K562 (cell line): ENCODE results near the gene CARD9. TPM values are rescaled to one million over a fixed set of nuclear protein-coding genes. Genes with fewer than 3 reads are reported as not detected.

Source experiments
- ATAC-seq: fragments of 200-7000 bp; cut with Tn5 transposase; 3 replicates; pipeline ENCODE4 v1.9.1; 2020; ENCODE audit warnings: moderate library complexity
- BruUV-seq: library from RNA; stranded (reverse); fragments of 400-500 nt; replicated peaks from 2 replicates; lab custom pipeline; 2021; lab: Mats Ljungman, UMichigan
- CTCF ChIA-PET: fragments of 300-600 bp; formaldehyde crosslinking; extraction: SDS; loops from one replicate; lab custom pipeline; 2021; ENCODE audit warnings: low intra/inter-chr PET ratio; lab: Yijun Ruan, JAX
- POLR2A ChIA-PET: fragments of 300-600, 350-650 bp; sonication (Branson Sonifier 250); formaldehyde crosslinking; extraction: SDS; loops from one replicate; lab custom pipeline; 2021; ENCODE audit warnings: antibody characterized with exemption, inconsistent platforms; lab: Yijun Ruan, JAX
- DNase-seq, 4 experiments: peaks; one replicate each; pipeline versions ENCODE4 v3.0.0 to v3.0.0-alpha.2; 2011 to 2018; ENCODE audit warnings: low spot score in 3 of 4, mixed read lengths in 3 of 4; ENCODE audit errors: extremely low read depth in 1 of 4
- FAIRE-seq: peaks from 2 replicates; lab custom pipeline; 2011; peaks lifted over from hg19 to GRCh38; lab: Jason Lieb, UNC
- H2AFZ ChIP-seq: 2 replicates; pipeline ENCODE4 v1.6.0; 2011; ENCODE audit warnings: low read depth, low read length, control low read depth, inconsistent platforms
- H3K27ac ChIP-seq: fragments of 200-600 bp; 3 replicates; pipeline ENCODE4 v1.8.0; 2011; ENCODE audit warnings: low read depth, mild to moderate bottlenecking, control low read depth, inconsistent platforms, low read length, moderate library complexity, mixed read lengths; ENCODE audit errors: extremely low read depth
- H3K27me3 ChIP-seq, 2 experiments: fragments of 300-600 bp in 1 of 2; 2 replicates in 1 of 2; 3 replicates in 1 of 2; pipeline versions ENCODE4 v1.6.0 to v1.8.0; 2011; ENCODE audit warnings: inconsistent platforms in 2 of 2, low read length in 2 of 2, mild to moderate bottlenecking in 1 of 2, mixed read lengths in 1 of 2, moderate library complexity in 1 of 2; ENCODE audit not compliant: control insufficient read depth in 2 of 2, insufficient read depth in 2 of 2
- H3K36me3 ChIP-seq: fragments of 300-600 bp; 3 replicates; pipeline ENCODE4 v1.8.0; 2011; ENCODE audit warnings: mild to moderate bottlenecking, low read length, inconsistent platforms; ENCODE audit not compliant: control insufficient read depth, insufficient read depth
- H3K4me1 ChIP-seq, 2 experiments: fragments of 200-600 bp in 1 of 2; replicated peaks in 1 of 2; 2 replicates in 1 of 2; 3 replicates in 1 of 2; pipeline versions ENCODE4 v1.5.1 to v1.8.0; 2011; ENCODE audit warnings: inconsistent platforms in 2 of 2, low read length in 2 of 2, mild to moderate bottlenecking in 1 of 2, mixed read lengths in 1 of 2, moderate library complexity in 1 of 2; ENCODE audit not compliant: control insufficient read depth in 2 of 2, insufficient read depth in 2 of 2
- H3K4me2 ChIP-seq: 2 replicates; pipeline ENCODE4 v1.6.1; 2011; ENCODE audit warnings: low read length, control low read depth, inconsistent platforms, mixed read lengths; ENCODE audit not compliant: insufficient read depth
- H3K4me3 ChIP-seq: fragments of 200-600 bp; sonication (generic), shearing (Covaris generic); 2 replicates; pipeline ENCODE4 v1.5.1; 2016; ENCODE audit warnings: control low read depth, inconsistent platforms
- H3K79me2 ChIP-seq: fragments of 200-600 bp; 3 replicates; pipeline ENCODE4 v1.8.0; 2011; ENCODE audit warnings: low read length, inconsistent platforms; ENCODE audit not compliant: control insufficient read depth, insufficient read depth
- H3K9ac ChIP-seq, 2 experiments: 2 replicates each; pipeline versions ENCODE4 v1.6.0 to v1.6.1; 2011; ENCODE audit warnings: low read depth in 2 of 2, low read length in 2 of 2, control low read depth in 1 of 2, inconsistent platforms in 1 of 2, mild to moderate bottlenecking in 1 of 2, mixed read lengths in 1 of 2; ENCODE audit not compliant: insufficient read depth in 1 of 2
- H3K9me1 ChIP-seq: one replicate; pipeline ENCODE4 v1.6.0; 2011; ENCODE audit warnings: inconsistent platforms, mild to moderate bottlenecking, low read length, moderate library complexity; ENCODE audit not compliant: control insufficient read depth, insufficient read depth
- H3K9me3 ChIP-seq: replicated peaks from 2 replicates; pipeline ENCODE4 v1.5.1; 2011; ENCODE audit warnings: low read depth, low read length, inconsistent platforms; ENCODE audit not compliant: control insufficient read depth, insufficient read depth
- H4K20me1 ChIP-seq: replicated peaks from 2 replicates; pipeline ENCODE4 v1.6.1; 2011; ENCODE audit warnings: low read length, inconsistent platforms, mixed read lengths; ENCODE audit not compliant: control insufficient read depth, insufficient read depth
- ARHGAP35 ChIP-seq: fragments of 450-650 bp; IDR thresholded peaks from 2 replicates; pipeline ENCODE4 v1.6.1; 2018; ENCODE audit not compliant: partially characterized antibody
- CREBBP ChIP-seq: IDR thresholded peaks from one replicate; pipeline ENCODE4 v1.6.1; 2012; ENCODE audit warnings: low read depth, mild to moderate bottlenecking, control low read depth, inconsistent platforms, low read length
- CTBP1 ChIP-seq: fragments of 450-650 bp; IDR thresholded peaks from 2 replicates; pipeline ENCODE4 v1.6.1; 2016; ENCODE audit warnings: borderline replicate concordance
- EWSR1 ChIP-seq: fragments of 450-650 bp; IDR thresholded peaks from 2 replicates; pipeline ENCODE4 v1.6.1; 2018; ENCODE audit warnings: borderline replicate concordance, mild to moderate bottlenecking, low read depth, moderate library complexity; ENCODE audit not compliant: partially characterized antibody
- HNRNPH1 ChIP-seq: fragments of 200-400 bp; formaldehyde crosslinking; optimal IDR thresholded peaks from 2 replicates; pipeline ENCODE3; 2017; ENCODE audit warnings: low read depth, mild to moderate bottlenecking, low read length, moderate library complexity
- JUNB ChIP-seq: fragments of 450-650 bp; formaldehyde crosslinking; conservative IDR thresholded peaks from 2 replicates; pipeline ENCODE4 v1.4.0; 2020; ENCODE audit warnings: mild to moderate bottlenecking
- MXD1 ChIP-seq: fragments of 250-450 bp; sonication (Bioruptor Pico); IDR thresholded peaks from 2 replicates; pipeline ENCODE4 v1.8.0; 2021; ENCODE audit warnings: borderline replicate concordance, mild to moderate bottlenecking, moderate library complexity; ENCODE audit not compliant: poor library complexity, severe bottlenecking
- POLR2A ChIP-seq: fragments of 450-650 bp; conservative IDR thresholded peaks from 2 replicates; pipeline ENCODE4 v1.6.1; 2016
- POLR2G ChIP-seq: fragments of 200-400 bp; formaldehyde crosslinking; IDR thresholded peaks from 2 replicates; pipeline ENCODE4 v1.6.1; 2017; ENCODE audit warnings: low read depth, mild to moderate bottlenecking, antibody characterized with exemption, low read length, moderate library complexity
- POLR3A ChIP-seq: IDR thresholded peaks from 2 replicates; pipeline ENCODE4 v1.6.1; 2011; ENCODE audit warnings: borderline replicate concordance, mild to moderate bottlenecking, moderate library complexity; ENCODE audit not compliant: insufficient read length, insufficient read depth; ENCODE audit errors: extremely low read depth
- PTTG1 ChIP-seq: fragments of 450-650 bp; IDR thresholded peaks from 2 replicates; pipeline ENCODE4 v1.6.1; 2016; ENCODE audit warnings: low read depth, mild to moderate bottlenecking, missing genetic modification characterization, missing compliant biosample characterization
- RBFOX2 ChIP-seq: fragments of 200-400 bp; formaldehyde crosslinking; IDR thresholded peaks from 2 replicates; pipeline ENCODE4 v1.6.1; 2017; ENCODE audit warnings: low read depth, mild to moderate bottlenecking, low read length, moderate library complexity
- RBM14 ChIP-seq: fragments of 200-400 bp; formaldehyde crosslinking; IDR thresholded peaks from 2 replicates; pipeline ENCODE4 v1.6.1; 2018; ENCODE audit warnings: low read depth, mild to moderate bottlenecking, low read length, moderate library complexity, borderline replicate concordance; ENCODE audit not compliant: insufficient read depth
- SIN3B ChIP-seq: fragments of 450-650 bp; IDR thresholded peaks from 2 replicates; pipeline ENCODE4 v1.6.1; 2017; ENCODE audit warnings: low read depth, mild to moderate bottlenecking, moderate library complexity
- SREBF2 ChIP-seq: sonication (generic); formaldehyde crosslinking; IDR thresholded peaks from 2 replicates; pipeline ENCODE4 v1.4.0; 2020; ENCODE audit warnings: mild to moderate bottlenecking, missing genetic modification reagents
- STAG1 ChIP-seq: sonication (generic); formaldehyde crosslinking; IDR thresholded peaks from 2 replicates; pipeline ENCODE4 v1.5.0; 2020; ENCODE audit warnings: missing genetic modification reagents, borderline replicate concordance
- SUPT5H ChIP-seq: fragments of 450-650 bp; IDR thresholded peaks from 2 replicates; pipeline ENCODE4 v1.6.1; 2016
- TAF7 ChIP-seq: fragments of 450-650 bp; IDR thresholded peaks from 2 replicates; pipeline ENCODE4 v1.6.1; 2016; ENCODE audit warnings: missing genetic modification characterization, missing compliant biosample characterization
- TRIM24 ChIP-seq, 2 experiments: fragments of 450-650 bp; IDR thresholded peaks; 2 replicates each; pipeline ENCODE4 v1.6.1; 2016
- ZFP1 ChIP-seq: fragments of 450-650 bp; formaldehyde crosslinking; IDR thresholded peaks from 2 replicates; pipeline ENCODE4 v1.4.0; 2020; ENCODE audit warnings: mild to moderate bottlenecking, mixed read lengths
- ZNF217 ChIP-seq: sonication (generic); formaldehyde crosslinking; IDR thresholded peaks from 2 replicates; pipeline ENCODE4 v1.8.0; 2022; ENCODE audit warnings: mild to moderate bottlenecking, missing genetic modification reagents
- WGBS: fragments of 100-300 bp; shearing (Covaris generic); methylation state at CpG from one replicate; pipeline ENCODE4 v1.1.6; 2016; ENCODE audit warnings: low coverage, mixed read lengths; ENCODE audit not compliant: insufficient coverage; ENCODE audit errors: missing lambda C conversion rate; 5-methylcytosine and 5-hydroxymethylcytosine counted together
- in situ Hi-C: fragments of 300-500 bp; cut with MboI; formaldehyde crosslinking; loops from 4 replicates; pipeline ENCODE4 v1.15.0; 2018; ENCODE audit warnings: inconsistent platforms, mixed read lengths
- intact Hi-C: fragments of 100-400 bp; cut with micrococcal nuclease; formaldehyde crosslinking; loops from 2 replicates; pipeline ENCODE4 v1.14.2; 2022
- polyA plus RNA-seq, 8 experiments: library from polyadenylated mRNA; depleted of rRNA in 4 of 8; stranded (reverse) in 5 of 8; unstranded in 3 of 8; fragments of >200 nt; fragmentation: Nextera tagmentation in 2 of 8; fragmentation: Illumina TruSeq in 1 of 8; extraction: Ambion mirVana in 2 of 8; extraction: Trizol in 1 of 8; gene quantifications; 2 replicates each; pipeline versions ENCODE4 v1.2.1 to v1.2.3, GENCODE V29; 2011 to 2014; ENCODE audit warnings: inconsistent platforms in 1 of 8, missing spikeins in 1 of 8
- total RNA-seq, 7 experiments: library from RNA; depleted of rRNA in 6 of 7; stranded (reverse); fragments of >200 nt in 6 of 7; fragmentation: Illumina TruSeq in 2 of 7; extraction: Trizol in 2 of 7; gene quantifications; 2 replicates each; pipeline versions ENCODE4 v1.2.1 to v1.2.3, GENCODE V29; 2011 to 2021; ENCODE audit warnings: low replicate concordance in 1 of 7

The CARD9 gene
- total and polyA plus RNA-seq, 9 of the 15 experiments (the other 6 are each of a cell fraction or from before 2014, with no cell fraction given): 1.7 to 53.0 (median 9.7) TPM

GRCh38 chr9:136403915-136404800 lies 30.7 kb upstream of the CARD9 start:
- no TSS peak for BruUV-seq
- WGBS: 94% methylated on average over 28 of the region's 32 CpGs
- DNase-seq (no peak), ATAC-seq (no peak), FAIRE-seq (no peak)
- intact Hi-C loops: no loop called here
- Histone ChIP-seq H3K4me1 (peaks cover 5 to 51% of the 10 kb centered on the region in 2 experiments; a peak in 4 of 5 replicates), H2AFZ (no peak overlapping the region), H3K4me2 (no peak overlapping the region), H3K27ac (no peak overlapping the region), H3K9ac (peak overlapping the region in 1 of 2 experiments; percentile 47; a peak in 1 of 4 replicates), H3K27me3 (no peaks in the 10 kb centered on the region), H3K9me3 (no peaks in the 10 kb centered on the region), H3K9me1 (no peaks in the 10 kb centered on the region), H3K79me2 (peaks cover 31% of the 10 kb centered on the region), H3K4me3 (no peak overlapping the region), H4K20me1 (no peaks in the 10 kb centered on the region), H3K36me3 (peaks cover 73% of the 10 kb centered on the region)
- ChIA-PET POLR2A (interaction anchor here (0.6 to 1.3 kb wide), 6 partner anchors 10 to 112 kb away, joined by 3 to 5 read pairs (median 3); partner anchors contain the start of gene DNLZ), CTCF (no interaction called here)
- in situ Hi-C loops: no loop called here
- TF ChIP-seq RBFOX2 (peak; percentile 59), SREBF2 (CRISPR knock-in tag) (no peak), CTBP1 (no peak), SIN3B (no peak), RBM14 (no peak), POLR2G (peak; percentile 70), TRIM24 (IDR thresholded peaks at IDR 0.05) (no peak), CREBBP (no peak), TAF7 (tag) (no peak), ZNF217 (no peak), POLR2A (0 out of 2 replicates have a peak, but pooled peaks have one; percentile 42), MXD1 (no peak), JUNB (no peak), ZFP1 (CRISPR knock-in tag) (no peak), EWSR1 (no peak), POLR3A (no peak), STAG1 (CRISPR knock-in tag) (no peak), ARHGAP35 (no peak), PTTG1 (tag) (no peak), SUPT5H (peak; percentile 51; the same call in 1 of the 2 replicates), HNRNPH1 (no peak)
